OCI-LY1 (cell line): ENCODE data around the gene CLEC16A.

Experiments used
- H2AFZ ChIP-seq: fragments of 200-600 bp; sonication (generic), shearing (Covaris generic); 2 replicates; pipeline ENCODE4 v1.6.0; 2014; ENCODE audit warnings: antibody characterized with exemption, mild to moderate bottlenecking, low read length
- H3F3A ChIP-seq: fragments of 200-600 bp; sonication (generic), shearing (Covaris generic); 2 replicates; pipeline ENCODE4 v1.6.0; 2014; ENCODE audit warnings: mild to moderate bottlenecking, antibody characterized with exemption, low read length, moderate library complexity; ENCODE audit not compliant: insufficient read depth
- H3K27ac ChIP-seq: fragments of 200-600 bp; sonication (generic); 2 replicates; pipeline ENCODE4 v1.5.1; 2014; ENCODE audit warnings: low read length, mixed run types, mild to moderate bottlenecking, low read depth; ENCODE audit not compliant: poor library complexity, severe bottlenecking
- H3K27me3 ChIP-seq: fragments of 200-600 bp; sonication (generic); 2 replicates; pipeline ENCODE4 v1.6.0; 2014; ENCODE audit warnings: antibody characterized with exemption, mild to moderate bottlenecking, low read length, moderate library complexity; ENCODE audit not compliant: insufficient read depth
- H3K36me3 ChIP-seq: fragments of 200-600 bp; sonication (generic); 2 replicates; pipeline ENCODE4 v1.6.1; 2014; ENCODE audit warnings: mild to moderate bottlenecking, antibody characterized with exemption, low read length, moderate library complexity, mixed read lengths; ENCODE audit not compliant: insufficient read depth
- H3K4me1 ChIP-seq: fragments of 200-600 bp; sonication (generic); 2 replicates; pipeline ENCODE4 v1.5.1; 2014; ENCODE audit warnings: mild to moderate bottlenecking, low read length, moderate library complexity; ENCODE audit not compliant: insufficient read depth, severe bottlenecking
- H3K4me2 ChIP-seq: fragments of 200-600 bp; sonication (generic), shearing (Covaris generic); 2 replicates; pipeline ENCODE4 v1.6.1; 2014; ENCODE audit warnings: low read length
- H3K4me3 ChIP-seq: fragments of 200-600 bp; sonication (generic); 2 replicates; pipeline ENCODE4 v1.5.1; 2014; ENCODE audit warnings: low read length, low read depth, mild to moderate bottlenecking, mixed read lengths; ENCODE audit not compliant: poor library complexity, severe bottlenecking
- H3K79me2 ChIP-seq: fragments of 200-600 bp; shearing (Covaris generic); 2 replicates; pipeline ENCODE4 v1.6.1; 2016; ENCODE audit warnings: mixed run types, low read length, mixed read lengths; ENCODE audit not compliant: insufficient read depth
- H3K9ac ChIP-seq: fragments of 200-600 bp; sonication (generic), shearing (Covaris generic); 2 replicates; pipeline ENCODE4 v1.6.1; 2014; ENCODE audit warnings: mild to moderate bottlenecking, low read length, mixed read lengths
- H3K9me2 ChIP-seq: fragments of 200-600 bp; sonication (generic), shearing (Covaris generic); 2 replicates; pipeline ENCODE4 v1.6.1; 2014; ENCODE audit warnings: low read depth, mild to moderate bottlenecking, low read length, mixed read lengths
- H3K9me3 ChIP-seq: fragments of 200-600 bp; shearing (Covaris generic); 2 replicates; pipeline ENCODE4 v1.6.1; 2014; ENCODE audit warnings: low read length, mixed read lengths
- H4K20me1 ChIP-seq: fragments of 200-600 bp; sonication (generic), shearing (Covaris generic); 2 replicates; pipeline ENCODE4 v1.6.0; 2016; ENCODE audit warnings: mild to moderate bottlenecking, low read length; ENCODE audit not compliant: insufficient read depth
- CTCF ChIP-seq: fragments of 200-600 bp; sonication (generic), shearing (Covaris generic); IDR thresholded peaks from 2 replicates; pipeline ENCODE4 v1.5.1; 2017; ENCODE audit warnings: mild to moderate bottlenecking, antibody characterized with exemption, low read length, moderate library complexity, mixed read lengths
- EZH2 ChIP-seq: fragments of 200-600 bp; sonication (generic), shearing (Covaris generic); IDR thresholded peaks from 2 replicates; pipeline ENCODE4 v1.8.0; 2017; ENCODE audit warnings: borderline replicate concordance, mixed run types, mild to moderate bottlenecking, antibody characterized with exemption, low read length, moderate library complexity, mixed read lengths

CLEC16A gene

GRCh38 chr16:11147754-11148444, 203.5 kb downstream of the CLEC16A start:
- no peaks in the 10 kb centered on the region for H3K27me3 ChIP-seq
- H3F3A ChIP-seq: no peaks in the 10 kb centered on the region
- H3K36me3 ChIP-seq: peaks cover 9% of the 10 kb centered on the region
- H3K4me2 ChIP-seq: no peak overlapping the region
- no peak overlapping the region for H2AFZ ChIP-seq
- no peaks in the 10 kb centered on the region for H3K79me2 ChIP-seq
- no peak overlapping the region for H3K27ac ChIP-seq
- no peak for TF ChIP-seq EZH2
- TF ChIP-seq CTCF: no peak
- no peak overlapping the region for H3K9ac ChIP-seq
- H3K4me3 ChIP-seq: no peak overlapping the region
- H3K9me3 ChIP-seq: no peaks in the 10 kb centered on the region
- H4K20me1 ChIP-seq: no peaks in the 10 kb centered on the region
- H3K9me2 ChIP-seq: no peaks in the 10 kb centered on the region
- no peaks in the 10 kb centered on the region for H3K4me1 ChIP-seq

GRCh38 chr16:11149011-11149616, 204.8 kb downstream of the CLEC16A start:
- Histone ChIP-seq H3K4me1 (no peaks in the 10 kb centered on the region), H3K4me2 (no peak overlapping the region), H3F3A (no peaks in the 10 kb centered on the region), H3K9ac (no peak overlapping the region), H3K9me2 (no peaks in the 10 kb centered on the region), H3K36me3 (peaks cover 9% of the 10 kb centered on the region), H4K20me1 (no peaks in the 10 kb centered on the region), H3K4me3 (no peak overlapping the region), H3K27me3 (no peaks in the 10 kb centered on the region), H3K27ac (no peak overlapping the region), H3K9me3 (no peaks in the 10 kb centered on the region), H3K79me2 (no peaks in the 10 kb centered on the region), H2AFZ (no peak overlapping the region)
- TF ChIP-seq EZH2: no peak

GRCh38 chr16:11150190-11150589, 205.8 kb downstream of the CLEC16A start:
- no peaks in the 10 kb centered on the region for H3K79me2 ChIP-seq
- no peak overlapping the region for H3K9ac ChIP-seq
- H3K4me3 ChIP-seq: no peak overlapping the region
- H3K27ac ChIP-seq: no peak overlapping the region
- H3K4me2 ChIP-seq: no peak overlapping the region
- no peak overlapping the region for H2AFZ ChIP-seq
- H3K9me2 ChIP-seq: no peaks in the 10 kb centered on the region
- TF ChIP-seq EZH2: no peak
- no peak for TF ChIP-seq CTCF
- H3K9me3 ChIP-seq: no peaks in the 10 kb centered on the region
- H4K20me1 ChIP-seq: no peaks in the 10 kb centered on the region
- H3K27me3 ChIP-seq: no peaks in the 10 kb centered on the region
- peaks cover 9% of the 10 kb centered on the region for H3K36me3 ChIP-seq
- H3F3A ChIP-seq: no peaks in the 10 kb centered on the region
- H3K4me1 ChIP-seq: no peaks in the 10 kb centered on the region
